GM21723 (cell line): ENCODE measurements around the gene REXO2.

Experiments used
- ATAC-seq: cut with Tn5 transposase; IDR thresholded peaks from one replicate; pipeline ENCODE4 v1.9.1; 2021; ENCODE audit warnings: mild to moderate bottlenecking, moderate library complexity; ENCODE audit not compliant: unreplicated experiment

Gene REXO2

GRCh38 chr11:114439229-114440120 lies at the start of gene REXO2:
REXO2 (plus strand) TSS chr11:114439467; CDS start chr11:114439529, 62 bp downstream.
- peak; percentile 99 for ATAC-seq

- no peak for ATAC-seq
Measured at GRCh38 chr11:114392735-114393667, 46.3 kb upstream of the REXO2 start.

DNA sequence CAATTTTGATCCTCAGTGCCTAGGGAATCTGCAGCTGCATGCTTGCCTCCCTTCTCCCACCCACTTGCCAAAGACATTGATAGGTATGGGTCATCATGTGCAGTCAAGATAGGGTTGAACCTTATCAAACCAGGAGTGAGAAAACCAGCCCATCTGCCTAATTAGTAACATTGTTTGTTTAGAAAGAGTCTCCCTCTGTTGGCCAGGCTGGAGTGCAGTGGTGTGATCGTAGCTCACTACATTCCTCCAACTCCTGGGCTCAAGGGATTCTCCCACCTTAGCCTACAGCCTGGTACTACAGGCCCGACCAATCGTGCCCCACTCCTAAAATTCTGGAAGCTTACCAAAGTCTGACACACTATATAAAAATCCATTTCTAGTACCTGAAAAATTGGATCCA lies 43.5 kb upstream of the REXO2 start:
- ATAC-seq: no peak

GRCh38 chr11:114396916-114397315 lies 42.4 kb upstream of the REXO2 start:
- ATAC-seq: no peak

DNA sequence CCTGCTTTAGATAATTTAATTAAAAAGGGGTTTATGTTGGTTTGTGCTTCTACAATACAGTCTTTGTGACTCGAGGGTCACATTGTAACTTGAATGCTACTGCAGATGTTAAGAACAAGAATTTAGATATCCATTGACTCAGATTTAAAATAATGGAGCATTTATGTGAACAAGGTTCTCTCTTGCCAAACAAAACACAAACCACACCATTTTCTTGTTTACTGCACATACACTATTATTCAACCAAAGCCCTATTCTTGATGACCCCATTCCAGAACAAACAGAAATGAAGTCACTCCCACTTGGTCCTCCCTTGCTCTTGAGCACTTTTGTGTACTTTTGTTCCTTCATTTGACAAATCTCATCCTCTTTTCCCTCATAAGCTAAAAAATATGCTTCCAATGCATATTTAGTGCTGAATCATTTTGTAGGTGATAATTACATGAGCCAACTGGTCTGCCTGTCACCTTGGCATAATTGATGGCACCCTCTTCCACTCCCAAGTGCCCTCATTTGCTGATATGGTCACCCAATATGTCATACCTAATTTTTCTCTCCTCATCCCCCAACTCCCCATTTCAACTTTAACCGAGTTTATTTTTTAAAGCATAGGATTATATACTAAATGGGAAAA lies 41.8 kb upstream of the REXO2 start:
- no peak for ATAC-seq

DNA sequence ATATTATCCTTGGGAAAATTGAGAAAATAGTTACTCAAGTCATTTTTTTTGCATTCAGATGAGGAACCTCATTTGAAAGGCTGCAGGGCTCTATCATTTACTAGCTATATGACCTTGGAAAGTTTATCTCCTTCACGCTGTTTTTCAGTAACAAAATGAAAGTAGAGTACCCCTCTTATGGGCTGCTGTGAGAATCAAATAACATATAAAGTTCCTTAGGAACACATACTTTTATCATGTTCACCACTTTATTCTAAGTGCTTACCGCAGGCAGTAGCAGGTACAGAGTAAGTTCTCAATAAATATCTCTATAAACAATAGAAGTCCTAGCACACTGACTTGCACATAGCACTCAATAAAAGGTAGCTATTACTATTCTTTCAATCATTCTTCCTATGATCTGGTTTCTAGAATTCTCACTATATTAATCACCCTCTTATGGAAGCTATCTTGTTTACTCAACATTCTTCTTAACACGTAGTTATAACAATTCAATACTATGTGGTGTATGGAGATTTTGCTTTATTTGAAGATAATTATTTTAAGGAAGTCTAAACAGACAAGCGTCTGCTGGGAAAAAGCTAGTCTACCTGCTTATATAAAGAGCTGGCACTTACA lies 40.9 kb upstream of the REXO2 start:
- no peak for ATAC-seq

GRCh38 chr11:114399490-114400215 lies 39.6 kb upstream of the REXO2 start:
- ATAC-seq: peak; percentile 34

DNA sequence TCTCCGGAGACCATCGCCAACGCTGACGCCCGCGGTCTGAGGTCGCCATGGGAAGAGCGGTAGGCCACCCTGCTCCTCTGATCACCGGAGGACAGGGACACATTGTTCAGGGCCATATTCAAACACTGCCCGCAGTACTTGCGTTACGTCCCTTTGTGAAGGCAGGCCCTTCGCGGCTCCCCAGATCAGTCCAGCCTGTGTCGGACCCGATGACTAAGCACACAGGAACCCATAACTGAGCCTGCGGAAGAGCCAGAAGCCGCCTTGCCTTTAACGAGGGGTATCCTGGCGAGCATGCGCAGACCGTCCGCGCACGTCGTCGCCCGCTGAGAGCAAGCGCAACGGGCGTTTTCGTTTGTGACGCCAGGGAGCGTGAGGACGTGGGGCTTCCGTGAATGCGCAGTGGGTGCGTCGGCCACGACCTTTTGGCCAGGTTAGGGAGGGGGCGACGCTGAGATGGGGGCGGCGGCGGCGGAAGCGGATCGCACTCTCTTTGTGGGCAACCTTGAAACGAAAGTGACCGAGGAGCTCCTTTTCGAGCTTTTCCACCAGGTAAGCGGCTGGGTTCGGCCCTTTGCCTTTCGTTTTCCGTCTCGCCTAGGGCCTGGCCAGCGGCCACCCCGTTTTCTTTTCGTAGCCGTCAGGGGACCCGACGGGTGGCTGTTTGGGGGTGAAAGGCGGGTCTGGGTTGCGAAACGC lies 38.9 kb upstream of the REXO2 start, which contains the start of the genes C11orf71 and RBM7:
TSS of gene C11orf71 (minus strand) at position 296 of the 699 bp plus-strand sequence. CDS start at position 116, 180 bp downstream.
TSS of gene RBM7 (plus strand) at position 451 of the 699 bp plus-strand sequence. CDS start at position 457, 6 bp downstream.
- peak; percentile 96 for ATAC-seq

GRCh38 chr11:114400915-114401223 lies 38.4 kb upstream of the REXO2 start:
- no peak for ATAC-seq

DNA sequence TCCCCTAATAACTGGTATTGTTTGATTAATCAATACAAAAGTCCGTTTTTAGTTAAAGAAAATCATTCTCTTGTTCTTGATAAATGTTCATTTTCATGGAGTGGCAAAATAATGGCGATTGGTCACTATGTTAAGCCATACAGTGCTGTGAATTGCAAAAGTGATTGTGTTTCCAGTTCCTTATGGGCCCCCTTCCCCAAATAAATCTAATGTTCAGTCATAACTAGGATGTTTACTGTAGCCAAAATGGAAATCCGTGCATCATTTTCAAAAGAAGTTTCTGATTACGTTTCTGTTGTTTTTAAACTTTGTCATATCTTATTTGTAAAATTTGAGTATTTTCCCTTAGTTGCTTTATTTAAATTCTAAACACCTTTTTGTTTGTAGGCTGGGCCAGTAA lies 38.0 kb upstream of the REXO2 start:
- no peak for ATAC-seq

DNA sequence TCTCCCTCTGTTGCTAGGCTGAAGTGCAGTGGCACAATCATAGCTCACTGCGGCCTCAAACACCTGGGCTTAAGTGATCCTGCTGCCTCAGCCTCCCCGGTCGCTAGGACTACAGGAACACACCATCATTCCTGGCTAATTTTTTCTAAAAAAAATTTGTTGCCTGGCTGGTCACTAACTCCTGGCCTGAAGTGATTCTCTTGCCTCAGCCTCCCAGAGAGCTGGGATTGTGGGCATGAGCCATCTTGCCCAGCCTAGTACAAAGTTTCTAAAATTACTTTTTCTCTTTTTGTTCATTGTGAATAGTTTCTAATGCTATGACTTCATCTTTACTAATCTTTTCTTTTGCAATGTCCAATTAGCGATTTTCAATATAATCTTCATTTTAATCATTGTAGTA lies 26.3 kb upstream of the REXO2 start:
- no peak for ATAC-seq

DNA sequence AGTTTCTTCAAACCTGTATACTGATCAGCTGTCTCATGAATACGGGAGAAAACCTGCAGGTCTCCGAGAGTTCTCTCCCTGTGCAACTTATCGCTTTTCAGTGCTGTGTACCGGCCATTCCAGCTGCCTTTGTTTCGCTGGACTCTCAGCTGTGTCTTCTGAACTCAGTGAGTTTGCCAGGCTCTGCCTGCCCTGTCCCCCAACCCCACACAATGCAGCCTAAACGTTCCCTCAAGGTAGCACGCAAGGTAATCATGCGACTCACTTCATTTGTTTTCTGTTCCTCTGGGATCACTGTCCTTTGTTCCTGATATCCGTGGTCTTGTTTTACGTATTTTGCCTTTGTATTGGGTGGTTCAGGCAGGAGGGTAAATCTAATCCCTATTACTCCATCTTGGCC lies 25.3 kb upstream of the REXO2 start:
- no peak for ATAC-seq

DNA sequence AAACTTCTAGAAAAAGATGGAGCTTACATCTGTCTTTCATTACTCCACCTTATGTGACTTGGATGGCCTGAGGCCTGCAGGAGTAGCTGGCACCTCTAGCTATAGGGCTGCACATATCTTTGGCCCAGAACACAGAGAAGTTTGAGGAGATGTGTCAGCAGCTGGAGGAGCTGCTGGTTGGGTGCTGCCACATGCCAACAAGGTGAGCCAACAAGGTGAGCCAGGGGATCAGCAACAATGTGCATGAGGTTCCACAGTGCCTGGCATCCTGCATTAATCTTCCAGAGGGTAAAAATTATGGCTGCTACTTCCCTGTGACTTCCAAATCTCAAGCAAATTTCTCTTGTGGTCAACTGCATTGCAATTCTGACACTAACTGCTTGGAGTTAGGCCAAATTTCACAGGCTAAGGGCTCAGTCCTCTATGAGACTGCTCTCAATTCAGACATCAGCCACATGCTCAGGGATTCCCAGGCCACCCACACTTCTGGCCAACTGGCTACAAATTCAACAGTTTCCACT lies 22.8 kb upstream of the REXO2 start:
- ATAC-seq: no peak

- no peak for ATAC-seq
Measured at GRCh38 chr11:114426280-114426679, 13.0 kb upstream of the REXO2 start.

DNA sequence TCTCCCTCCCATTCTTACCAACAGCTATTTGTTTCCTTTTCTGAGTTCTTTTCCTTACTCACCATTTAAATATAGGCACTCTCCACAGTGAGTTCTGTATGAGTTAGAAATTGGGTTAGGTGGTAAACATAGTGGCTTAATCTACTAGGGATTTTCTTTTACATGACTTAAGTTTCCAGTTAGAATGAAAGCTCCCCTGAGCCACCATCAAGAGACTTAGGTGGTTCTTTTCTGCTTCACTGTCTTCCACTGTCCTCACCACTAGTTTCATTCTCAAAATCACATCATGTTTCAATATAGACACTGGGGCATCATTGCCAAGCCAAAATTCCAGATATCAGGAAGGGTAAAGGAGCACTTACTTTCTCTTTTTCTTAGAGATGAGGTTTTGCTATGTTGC lies 9.0 kb upstream of the REXO2 start:
- ATAC-seq: no peak

DNA sequence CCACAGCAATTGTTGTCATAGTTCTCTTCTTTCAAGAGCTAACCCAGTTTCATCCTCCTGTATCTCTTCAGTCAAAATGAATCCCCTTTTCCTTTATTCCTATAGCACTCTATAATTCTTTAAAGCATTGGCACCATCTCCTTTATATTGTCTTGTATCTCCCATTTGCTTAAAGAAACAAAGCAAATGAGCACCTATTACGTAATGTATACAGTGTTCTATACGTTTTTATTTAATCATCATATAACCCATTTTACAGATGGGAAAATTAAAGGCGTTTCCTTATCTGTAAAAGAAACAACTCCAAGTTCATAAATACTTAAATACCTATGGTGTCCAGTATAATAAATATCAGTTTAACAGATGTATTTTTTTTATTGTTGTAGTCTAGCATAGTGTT lies 6.4 kb upstream of the REXO2 start:
- ATAC-seq: no peak

- no peak for ATAC-seq
Measured at GRCh38 chr11:114433376-114433775, 5.9 kb upstream of the REXO2 start.

DNA sequence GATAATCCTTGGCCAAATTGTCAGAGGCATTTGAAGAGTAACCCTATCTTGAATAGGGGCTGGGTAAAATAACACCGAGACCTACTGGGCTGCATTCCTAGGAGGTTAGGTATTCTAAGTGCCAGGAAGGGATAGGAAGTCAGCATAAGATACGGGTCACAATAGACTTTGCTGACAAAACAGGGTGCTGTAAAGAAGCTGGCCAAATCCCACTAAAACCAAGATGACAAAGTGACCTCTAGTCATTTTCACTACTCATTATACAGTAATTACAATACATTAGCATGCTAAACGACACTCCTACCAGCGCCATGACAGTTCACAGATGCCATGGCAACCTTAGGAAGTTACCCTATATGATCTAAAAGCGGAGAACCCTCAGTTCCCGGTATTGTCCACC lies 964 bp upstream of the REXO2 start:
- no peak for ATAC-seq
